Measurements from ENCODE around the gene FBXL16.

Gene FBXL16

DNA sequence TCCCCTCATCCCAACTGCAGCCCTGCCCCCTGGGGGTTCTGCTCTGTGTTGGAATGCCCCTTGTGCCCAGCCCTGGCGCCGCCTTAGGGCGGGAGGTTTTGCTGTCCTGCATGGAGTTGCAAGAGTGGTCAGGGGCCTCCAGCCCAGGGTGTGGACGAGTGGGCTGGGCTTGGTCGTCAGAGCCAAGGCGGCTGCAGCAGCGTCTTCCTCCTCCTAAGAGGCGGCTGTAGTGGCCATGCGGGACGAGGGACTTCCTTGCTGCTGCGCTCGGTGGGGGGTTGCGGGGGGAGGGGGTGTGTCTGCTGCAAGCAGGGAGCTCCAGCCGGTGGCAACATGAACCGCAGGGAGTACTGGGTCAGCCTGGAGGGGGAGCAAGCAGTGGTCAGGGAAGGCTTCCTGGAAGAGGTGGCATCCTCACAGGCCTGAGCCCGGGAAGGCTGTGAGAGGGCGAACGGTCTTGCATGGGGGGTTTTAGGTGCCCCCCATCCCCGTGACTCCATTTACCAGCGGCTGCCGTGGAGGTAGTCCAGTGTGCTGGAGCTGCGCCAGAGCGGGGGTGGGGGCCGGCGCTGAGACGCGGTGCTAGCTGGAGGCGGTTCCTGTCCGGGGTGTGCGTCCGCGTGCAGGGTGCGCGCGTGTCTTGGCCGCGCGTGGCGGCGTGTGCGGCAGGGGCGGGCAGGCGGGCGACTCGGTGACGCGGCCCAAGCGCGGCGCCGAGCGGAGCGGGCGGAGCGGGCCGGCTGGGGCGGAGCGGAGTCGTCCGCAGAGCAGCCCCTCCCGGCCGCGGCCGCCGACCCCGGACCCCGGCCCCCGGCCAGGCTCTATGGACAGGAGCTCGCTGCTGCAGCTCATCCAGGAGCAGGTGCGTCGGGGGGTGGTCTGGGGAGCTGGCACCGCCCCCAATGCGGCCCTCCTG is 30.4 kb downstream of the FBXL16 start, which contains the start of gene RHBDL1:
Gene RHBDL1 (plus strand): TSS at position 704 of the 916 bp plus-strand sequence. CDS start 120 bp downstream, at position 824.
- DNase-seq: no peak

DNA sequence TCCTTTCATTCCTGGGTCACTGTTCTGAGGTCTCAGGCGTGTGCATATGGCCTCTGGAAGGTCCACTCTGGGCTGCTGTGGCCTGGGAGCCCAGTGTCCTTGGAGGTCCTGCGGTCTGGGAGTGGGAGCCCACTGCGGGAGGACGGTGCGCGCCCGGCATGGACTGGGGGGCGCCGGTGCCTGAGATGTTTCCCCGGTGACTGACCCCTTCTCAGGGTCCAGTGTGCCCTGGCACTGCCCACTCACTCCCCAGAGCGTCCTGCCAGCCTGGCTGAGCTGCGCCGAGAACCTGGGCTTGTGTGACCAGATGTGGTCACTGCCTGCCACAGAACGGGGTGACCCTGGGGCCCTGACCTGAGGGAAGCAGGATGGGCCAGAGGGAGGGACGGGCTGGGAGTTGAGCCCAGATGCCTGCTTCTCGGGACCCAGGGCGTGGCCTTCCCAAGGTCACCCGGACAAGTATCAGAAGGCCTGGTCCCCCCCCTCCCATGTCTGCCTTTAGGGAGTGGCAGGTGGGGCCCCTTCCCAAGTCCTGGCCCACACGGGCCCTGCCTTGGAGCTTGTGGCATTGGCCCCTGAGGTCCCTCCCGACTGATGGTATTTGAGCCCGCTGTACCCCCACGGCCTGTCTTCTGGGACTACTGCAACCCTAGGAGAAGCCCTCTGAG is 31.3 kb downstream of the FBXL16 start:
- DNase-seq: no peak

DNA sequence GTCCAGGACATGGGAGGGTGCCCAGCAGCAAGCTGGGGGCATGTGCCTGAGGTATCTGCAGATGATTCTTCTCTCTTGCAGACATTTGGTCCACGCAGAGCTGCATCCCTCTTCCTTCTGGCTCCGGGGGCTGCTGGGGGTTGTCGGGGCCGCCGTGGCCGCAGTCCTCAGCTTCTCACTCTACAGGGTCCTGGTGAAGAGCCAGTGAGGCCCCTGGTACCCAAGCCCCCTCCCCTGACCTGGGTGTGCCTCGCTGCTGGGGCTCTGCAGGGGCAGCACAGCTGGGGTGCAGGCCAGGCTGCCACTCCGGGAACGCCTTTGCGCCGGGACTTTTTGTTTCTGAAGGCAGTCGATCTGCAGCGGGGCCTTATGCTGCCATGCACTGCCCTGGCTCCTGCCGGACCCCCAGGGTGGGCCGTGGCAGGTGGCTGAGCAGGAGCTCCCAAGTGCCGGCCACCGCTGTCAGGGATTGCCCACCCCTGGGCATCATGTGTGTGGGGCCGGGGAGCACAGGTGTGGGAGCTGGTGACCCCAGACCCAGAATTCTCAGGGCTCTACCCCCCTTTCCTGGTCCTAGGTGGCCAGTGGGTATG is 32.1 kb downstream of the FBXL16 start:
- DNase-seq: no peak

DNA sequence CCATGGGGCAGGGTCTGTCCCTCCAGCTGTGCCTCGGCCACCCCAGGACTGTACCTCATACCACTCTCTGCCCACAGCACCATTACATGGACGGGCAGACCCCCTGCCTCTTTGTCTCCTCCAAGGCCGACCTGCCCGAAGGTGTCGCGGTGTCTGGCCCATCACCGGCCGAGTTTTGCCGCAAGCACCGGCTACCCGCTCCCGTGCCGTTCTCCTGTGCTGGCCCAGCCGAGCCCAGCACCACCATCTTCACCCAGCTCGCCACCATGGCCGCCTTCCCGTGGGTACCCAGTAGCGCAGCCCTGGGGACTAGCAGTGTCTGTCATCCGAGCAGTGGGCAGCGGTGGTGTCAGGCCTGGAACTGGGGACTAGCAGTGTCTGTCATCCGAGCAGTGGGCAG is 32.8 kb downstream of the FBXL16 start:
- no peak for DNase-seq

DNA sequence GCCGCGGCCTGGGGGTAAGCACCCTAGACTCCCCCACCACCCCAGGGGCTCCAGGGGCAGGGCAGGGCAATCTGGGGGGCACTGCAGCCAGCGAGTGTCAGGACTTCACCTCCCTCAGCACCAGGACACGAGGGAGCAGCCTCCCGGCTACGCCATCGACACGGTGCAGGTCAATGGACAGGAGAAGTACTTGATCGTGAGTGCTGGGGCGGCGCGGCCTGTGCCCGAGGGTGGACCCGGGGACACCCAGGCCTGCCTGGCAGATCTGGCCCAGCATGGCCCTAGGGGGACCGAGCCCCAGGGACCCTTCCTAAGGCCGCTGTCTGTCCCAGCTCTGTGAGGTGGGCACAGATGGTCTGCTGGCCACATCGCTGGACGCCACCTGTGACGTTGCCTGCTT is 33.2 kb downstream of the FBXL16 start:
- DNase-seq: no peak

DNA sequence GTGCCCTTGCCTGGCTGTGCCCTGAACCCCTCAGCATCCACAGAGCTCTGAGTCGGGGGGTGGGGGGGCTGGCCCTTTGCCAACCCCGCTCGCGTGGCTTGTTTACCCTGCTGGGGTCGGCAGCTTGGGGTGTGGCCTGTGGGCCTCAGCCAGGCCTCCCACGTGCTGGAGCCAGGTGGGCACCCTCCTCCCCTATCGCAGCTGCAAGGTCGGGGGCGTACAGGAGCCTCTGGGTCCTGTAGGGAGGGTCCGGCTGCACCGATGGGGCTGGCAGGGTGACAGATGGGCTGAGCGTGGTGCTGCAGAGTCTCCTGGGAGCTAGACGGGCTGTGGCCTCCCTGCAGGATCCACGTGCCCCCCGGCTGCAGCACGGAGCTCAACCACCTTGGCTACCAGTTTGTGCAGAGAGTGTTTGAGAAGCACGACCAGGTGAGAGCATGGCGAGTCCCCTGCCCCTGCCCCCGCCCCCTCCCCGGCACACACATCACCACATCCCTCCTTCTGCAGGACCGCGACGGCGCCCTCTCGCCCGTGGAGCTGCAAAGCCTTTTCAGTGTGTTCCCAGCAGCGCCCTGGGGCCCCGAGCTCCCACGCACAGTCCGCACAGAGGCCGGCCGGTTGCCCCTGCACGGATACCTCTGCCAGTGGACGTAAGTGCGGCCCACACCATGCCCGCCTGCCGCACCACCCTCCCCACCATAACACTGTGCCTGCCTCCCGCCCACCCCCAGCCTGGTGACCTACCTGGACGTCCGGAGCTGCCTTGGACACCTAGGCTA is 34.1 kb downstream of the FBXL16 start:
- no peak for DNase-seq

DNA sequence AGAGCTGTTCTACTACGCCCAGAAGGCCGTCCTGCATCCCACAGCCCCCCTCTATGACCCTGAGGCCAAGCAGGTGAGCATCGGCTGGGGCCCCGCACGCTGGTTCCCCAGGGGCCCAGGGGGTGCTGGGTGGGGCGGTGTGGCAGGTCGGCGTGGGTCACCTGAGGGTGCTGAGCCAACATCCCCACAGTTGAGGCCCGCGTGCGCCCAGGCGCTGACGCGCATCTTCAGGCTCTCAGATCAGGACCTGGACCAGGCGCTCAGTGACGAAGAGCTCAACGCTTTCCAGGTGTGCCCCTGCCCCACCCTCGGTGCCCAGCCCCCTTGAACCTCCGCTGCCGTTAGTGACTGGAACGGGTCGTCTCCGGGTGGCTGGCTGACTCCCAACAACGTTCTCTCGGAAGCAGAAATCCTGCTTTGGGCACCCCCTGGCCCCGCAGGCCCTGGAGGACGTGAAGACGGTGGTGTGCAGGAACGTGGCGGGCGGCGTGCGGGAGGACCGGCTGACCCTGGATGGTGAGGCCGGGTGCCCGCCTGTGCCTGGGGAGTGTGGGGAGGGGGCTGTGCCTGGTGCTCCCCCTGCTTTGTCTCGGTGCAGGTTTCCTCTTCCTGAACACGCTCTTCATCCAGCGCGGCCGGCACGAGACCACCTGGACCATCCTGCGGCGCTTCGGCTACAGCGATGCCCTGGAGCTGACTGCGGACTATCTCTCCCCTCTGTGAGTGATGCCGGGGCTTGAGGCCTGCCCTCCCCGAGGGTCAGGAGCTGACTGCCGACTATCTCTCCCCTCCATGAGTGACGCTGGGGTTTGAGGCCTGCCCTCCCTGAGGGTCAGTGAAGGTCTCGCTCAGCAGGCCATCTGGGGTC is 34.9 kb downstream of the FBXL16 start:
- no peak for DNase-seq

DNA sequence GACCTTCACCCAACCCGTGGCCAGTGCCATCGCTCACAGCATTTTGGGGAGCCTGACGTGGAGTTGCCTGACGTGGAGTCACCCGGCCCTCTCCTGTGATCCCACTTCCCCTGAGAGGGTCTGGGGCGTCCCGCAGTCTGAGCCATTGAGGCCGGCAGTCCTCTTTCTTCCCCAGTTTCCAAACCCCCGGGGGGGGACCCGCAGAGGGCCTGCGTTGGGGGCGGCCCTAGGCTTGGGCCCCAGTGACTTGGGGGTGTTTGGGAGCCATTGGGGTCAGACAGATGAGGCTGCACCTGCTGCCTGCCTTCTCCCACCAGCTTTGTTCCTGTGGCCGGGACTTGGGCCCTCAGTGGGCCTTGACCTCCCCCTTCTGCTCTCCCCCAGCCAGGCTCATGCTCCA is 35.9 kb downstream of the FBXL16 start:
- DNase-seq: no peak

DNA sequence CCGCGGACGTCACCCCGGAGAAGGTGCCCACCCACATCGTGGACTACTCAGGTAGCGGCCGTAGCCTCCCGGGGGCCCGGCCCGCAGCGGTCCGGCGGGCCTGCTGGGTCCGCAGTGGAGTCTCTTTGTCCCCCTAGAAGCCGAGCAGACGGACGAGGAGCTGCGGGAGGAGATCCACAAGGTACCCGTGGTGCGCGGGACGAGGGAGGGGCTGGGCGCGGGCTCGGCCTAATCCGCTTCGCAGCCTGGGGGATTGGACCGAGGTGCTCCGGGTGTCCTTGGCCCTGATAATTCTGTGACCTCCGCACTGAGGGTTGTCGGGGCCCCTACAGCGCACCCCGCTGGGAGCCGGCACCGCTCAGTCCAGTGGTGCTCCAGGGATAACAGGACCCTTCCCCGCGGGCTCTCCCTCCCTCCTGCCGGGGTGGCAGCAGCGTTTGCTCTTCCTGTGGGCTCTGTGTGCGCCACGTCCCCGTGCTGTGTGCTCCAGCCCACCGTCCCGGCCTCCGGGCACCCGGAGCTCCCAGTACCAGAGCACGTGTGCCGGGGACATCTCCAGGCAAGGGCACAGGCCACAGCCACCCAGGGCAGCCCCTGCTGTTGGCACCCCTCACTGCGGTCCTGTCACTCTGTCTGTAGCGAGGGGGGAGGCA is 37.0 kb downstream of the FBXL16 start:
- DNase-seq: no peak

DNA sequence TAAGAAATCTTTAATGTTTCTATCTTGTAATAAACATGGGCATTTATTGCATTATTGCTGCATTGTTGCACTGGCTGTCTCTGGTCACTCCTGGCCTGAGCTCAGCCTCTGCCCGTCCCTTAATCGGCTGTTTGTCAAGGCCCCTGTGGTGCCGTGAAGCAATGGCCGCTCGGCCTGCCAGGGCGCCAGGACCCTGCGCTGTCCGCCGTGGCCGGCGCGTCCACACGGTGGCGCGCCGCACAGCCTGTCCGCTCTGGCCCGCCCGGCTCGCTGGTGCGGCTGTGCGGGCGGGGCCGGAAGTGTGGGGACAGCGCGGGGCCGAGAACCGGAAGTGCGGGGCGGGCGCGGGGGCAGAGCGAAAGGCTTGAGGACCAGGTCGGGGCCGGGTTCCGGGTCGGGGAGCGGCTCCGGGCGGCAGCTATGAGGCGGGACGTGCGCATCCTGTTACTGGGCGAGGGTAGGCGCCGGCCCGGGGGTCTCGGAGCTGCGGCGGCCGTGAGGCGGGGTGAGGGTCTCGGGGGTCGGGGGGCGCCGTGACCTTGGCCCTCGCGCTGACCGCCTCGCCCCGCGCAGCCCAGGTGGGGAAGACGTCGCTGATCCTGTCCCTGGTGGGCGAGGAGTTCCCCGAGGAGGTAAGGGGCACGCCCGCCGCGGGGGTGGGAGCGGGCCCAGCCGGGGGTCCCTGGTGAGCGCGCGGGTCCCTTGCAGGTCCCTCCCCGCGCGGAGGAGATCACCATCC is 37.7 kb downstream of the FBXL16 start, which contains the start of gene RHOT2:
Gene RHOT2 (plus strand): TSS at position 353 of the 739 bp plus-strand sequence. CDS start 68 bp downstream, at position 421.
- DNase-seq: peak; percentile 86

DNA sequence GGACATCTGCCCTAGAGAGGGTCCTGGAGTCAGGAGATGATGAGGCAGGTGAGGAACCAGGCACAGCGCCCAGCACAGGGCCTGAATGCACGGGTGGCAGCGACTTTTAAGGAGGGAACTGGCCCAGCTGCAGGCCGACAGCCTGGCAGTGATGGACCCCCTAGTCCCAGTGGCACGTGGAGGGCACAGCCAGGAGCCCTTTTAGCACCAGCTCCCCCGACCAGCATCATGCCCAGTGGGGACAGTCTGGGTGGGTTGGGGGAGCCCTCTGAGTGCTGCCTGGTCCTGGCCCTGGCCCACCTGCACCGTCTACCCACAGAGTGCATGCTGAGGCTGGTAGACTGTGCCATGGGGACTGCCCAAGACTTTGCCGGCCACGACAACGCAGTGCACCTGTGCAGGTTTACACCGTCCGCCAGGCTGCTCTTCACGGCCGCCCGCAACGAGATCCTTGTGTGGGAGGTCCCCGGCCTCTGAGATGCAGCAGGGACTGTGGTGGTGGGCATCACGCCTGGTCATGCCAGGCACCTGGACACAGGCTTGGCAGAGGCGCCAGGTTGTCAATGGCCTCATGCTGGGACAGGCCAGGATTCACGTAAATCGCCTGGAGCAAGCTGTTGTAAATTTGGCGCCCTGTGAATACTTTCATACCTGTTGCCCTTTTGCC is 38.4 kb downstream of the FBXL16 start:
- no peak for DNase-seq

DNA sequence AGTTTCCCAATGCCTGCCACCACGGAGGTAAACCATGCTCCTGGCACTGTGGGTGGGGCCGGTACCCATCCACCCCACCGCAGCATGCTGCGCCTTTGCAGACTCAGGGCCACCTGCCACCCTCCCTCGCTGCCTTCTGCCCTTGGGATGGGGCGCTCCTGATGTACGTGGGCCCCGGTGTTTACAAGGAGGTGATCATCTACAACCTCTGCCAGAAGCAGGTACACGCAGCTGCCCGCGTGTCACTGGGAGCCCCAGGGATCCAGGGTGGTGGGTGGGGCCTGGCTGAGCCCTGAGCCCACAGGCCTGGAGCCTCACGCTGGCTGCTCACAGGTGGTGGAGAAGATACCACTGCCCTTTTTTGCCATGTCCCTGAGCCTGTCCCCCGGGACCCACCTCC is 39.0 kb downstream of the FBXL16 start:
- DNase-seq: no peak

DNA sequence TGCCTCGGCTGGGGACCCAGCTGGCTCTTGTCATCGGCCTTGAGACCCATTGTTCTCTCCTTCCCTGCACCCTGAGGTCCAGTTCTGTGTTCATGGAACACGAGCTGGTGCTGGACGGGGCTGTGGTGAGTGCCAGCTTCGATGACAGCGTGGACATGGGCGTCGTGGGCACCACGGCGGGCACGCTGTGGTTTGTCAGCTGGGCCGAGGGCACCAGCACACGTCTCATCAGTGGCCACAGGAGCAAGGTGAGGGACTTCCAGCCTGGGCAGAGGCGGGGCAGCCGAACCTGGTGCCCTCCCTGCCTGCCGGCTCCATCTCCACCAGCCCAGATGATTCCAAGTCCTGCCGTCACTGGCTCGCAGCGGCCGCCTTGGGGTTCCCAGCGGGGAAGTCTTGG is 43.0 kb downstream of the FBXL16 start:
- no peak for DNase-seq

DNA sequence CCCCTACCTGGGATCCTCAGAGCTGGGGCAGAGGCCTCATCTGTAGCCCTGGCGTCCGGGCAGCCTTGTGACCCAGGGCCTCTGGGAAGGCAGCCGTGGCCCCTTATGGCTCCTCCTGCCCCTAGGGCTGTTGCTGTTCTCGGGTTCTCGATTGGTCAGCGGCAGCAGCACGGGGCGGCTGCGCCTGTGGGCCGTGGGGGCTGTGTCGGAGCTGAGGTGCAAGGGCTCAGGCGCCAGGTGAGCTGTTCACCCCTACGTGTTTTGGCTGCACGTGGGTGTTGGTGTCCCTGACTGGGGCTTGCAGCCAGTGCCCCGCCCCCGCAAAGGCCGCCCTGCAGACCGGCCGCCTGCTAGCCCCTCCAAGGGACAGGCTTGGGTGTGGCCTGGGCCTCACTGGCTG is 43.5 kb downstream of the FBXL16 start:
- DNase-seq: no peak

DNA sequence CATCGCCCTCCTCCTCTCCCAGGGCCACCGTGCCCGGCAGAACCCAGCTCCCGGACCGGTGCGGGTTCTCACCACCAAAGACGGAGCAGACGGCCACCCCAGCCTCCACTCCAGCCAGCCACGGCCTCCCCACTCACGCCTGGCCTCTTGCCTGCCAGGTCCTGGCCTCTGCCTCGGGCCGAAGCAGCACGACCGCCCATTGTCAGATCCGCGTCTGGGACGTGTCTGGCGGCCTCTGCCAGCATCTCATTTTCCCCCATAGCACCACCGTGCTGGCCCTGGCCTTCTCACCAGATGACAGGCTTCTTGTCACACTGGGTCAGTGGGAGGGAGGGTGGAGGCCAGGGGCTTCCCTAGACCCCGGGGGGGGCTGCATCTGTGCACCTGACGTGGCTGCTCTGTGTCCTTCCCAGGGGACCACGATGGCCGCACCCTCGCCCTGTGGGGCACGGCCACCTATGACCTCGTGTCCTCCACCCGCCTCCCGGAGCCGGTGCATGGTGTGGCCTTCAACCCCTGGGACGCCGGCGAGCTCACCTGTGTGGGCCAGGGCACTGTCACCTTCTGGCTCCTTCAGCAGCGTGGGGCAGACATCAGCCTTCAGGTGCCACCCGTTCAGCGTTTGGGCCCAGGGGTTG is 44.3 kb downstream of the FBXL16 start:
- DNase-seq: no peak

DNA sequence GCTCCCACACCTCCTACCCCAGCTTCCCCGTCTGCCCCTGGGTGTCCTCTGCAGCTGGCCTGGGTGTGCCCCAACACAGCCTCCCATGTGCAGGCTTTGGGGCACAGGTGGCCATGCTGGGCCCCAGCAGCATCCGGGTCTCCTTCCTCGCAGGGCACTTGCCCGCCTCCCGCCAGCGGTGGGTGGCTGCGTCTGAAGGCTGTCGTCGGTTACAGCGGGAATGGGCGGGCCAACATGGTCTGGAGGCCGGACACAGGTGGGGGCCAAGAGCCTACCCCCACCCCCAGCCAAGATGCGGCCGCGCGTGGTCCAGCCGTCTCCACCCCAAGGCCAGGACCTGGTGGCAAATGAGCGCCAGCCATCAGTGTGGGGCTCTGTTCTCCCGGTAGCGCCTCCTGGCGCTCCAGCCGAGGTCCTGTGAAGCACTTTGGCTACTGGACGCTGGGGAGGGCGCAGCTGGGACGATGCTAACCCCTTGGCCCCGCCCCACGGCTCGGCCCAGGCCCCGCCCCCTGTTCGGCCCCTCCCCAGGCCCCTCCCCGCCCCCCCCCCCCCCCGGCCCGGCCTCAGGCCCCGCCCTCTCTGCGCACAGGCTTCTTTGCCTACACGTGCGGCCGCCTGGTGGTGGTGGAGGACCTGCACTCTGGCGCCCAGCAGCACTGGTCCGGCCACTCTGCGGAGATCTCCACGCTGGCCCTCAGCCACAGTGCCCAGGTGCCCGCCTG is 45.0 kb downstream of the FBXL16 start:
- DNase-seq: peak; percentile 58

DNA sequence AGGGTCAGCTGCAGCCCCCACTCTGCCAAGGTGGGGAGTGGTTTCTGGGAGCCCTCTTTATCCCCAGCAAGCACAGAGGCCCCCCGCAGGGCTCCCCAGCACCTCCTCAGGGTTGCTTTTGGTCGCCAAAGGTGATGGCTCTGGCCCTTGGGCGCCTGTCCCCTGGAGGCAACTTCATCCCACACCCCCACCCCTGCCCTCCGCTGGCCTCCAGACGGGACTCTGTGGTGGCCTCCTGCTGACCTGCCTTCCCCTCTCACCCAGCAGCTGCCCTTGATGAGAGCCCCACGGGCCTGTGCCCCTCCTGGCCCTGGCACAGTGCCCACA is 45.5 kb downstream of the FBXL16 start:
- no peak for DNase-seq

DNA sequence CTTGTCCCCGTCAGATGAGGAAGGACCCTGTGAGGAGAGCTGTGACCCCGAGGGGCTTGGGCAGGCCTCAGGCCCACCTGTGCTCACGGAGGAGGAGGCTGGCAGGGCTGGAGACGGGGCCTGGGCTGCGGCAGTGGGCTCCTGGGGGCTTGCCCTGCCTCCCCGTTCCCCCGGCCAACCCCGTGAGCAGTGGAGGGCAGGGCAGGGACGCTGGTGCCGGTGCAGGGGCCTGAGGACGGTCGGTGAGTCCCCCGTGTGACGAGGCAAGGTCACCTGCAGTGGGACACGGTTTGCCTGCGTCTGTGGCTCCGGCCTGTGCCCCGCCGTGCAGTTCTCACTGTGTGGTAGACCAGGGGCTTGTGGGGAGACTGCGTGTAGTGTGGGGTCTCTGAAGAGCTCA is 46.0 kb downstream of the FBXL16 start:
- no peak for DNase-seq

All from activated CD4-positive, alpha-beta T cell treated with anti-CD3 and anti-CD28 coated beads for 1 hour (primary cell).